H1 (cell line): Measurements from ENCODE around the gene RABEP2. TPM values are rescaled to one million over a fixed set of nuclear protein-coding genes. Genes with fewer than 3 reads are reported as not detected.

Source experiments
- ATF3 ChIP-seq: IDR thresholded peaks from 2 replicates; pipeline ENCODE4 v1.6.1; 2011; ENCODE audit warnings: low read depth, mild to moderate bottlenecking, low read length; ENCODE audit not compliant: insufficient read depth
- BRCA1 ChIP-seq: IDR thresholded peaks from 2 replicates; pipeline ENCODE4 v1.6.1; 2012; ENCODE audit warnings: low read depth, low read length, improper control_type of control experiment
- JUN ChIP-seq: IDR thresholded peaks from 2 replicates; pipeline ENCODE4 v1.6.1; 2011; ENCODE audit warnings: low read depth, mild to moderate bottlenecking, improper control_type of control experiment, low read length
- JUND ChIP-seq: IDR thresholded peaks from 2 replicates; pipeline ENCODE4 v1.6.1; 2011; ENCODE audit warnings: mild to moderate bottlenecking, improper control_type of control experiment, low read length
- polyA plus RNA-seq, 7 experiments: library from polyadenylated mRNA; depleted of rRNA in 3 of 7; stranded (reverse) in 5 of 7; unstranded in 2 of 7; fragments of >200 nt in 5 of 7; fragments of 200-250 nt in 2 of 7; gene quantifications; 1 replicate in 5 of 7; 2 replicates in 1 of 7; 4 replicates in 1 of 7; pipeline versions ENCODE4 v1.2.1 to v1.2.3, GENCODE V29; 2011 to 2013; ENCODE audit warnings: missing spikeins in 2 of 7, mixed read lengths in 2 of 7
- total RNA-seq: library from RNA; stranded (reverse); fragmentation: NEBNext Ultra II Directional; extraction: Animal tissue kit (Norgen Biotek cat#: 25700); gene quantifications from 2 replicates; pipeline ENCODE4 v1.2.1, GENCODE V29; 2021

RABEP2 gene
- total and polyA plus RNA-seq, 2 of the 8 experiments (the other 6 are each of a cell fraction or from before 2014, with no cell fraction given), result 10.4 to 14.9 TPM

DNA sequence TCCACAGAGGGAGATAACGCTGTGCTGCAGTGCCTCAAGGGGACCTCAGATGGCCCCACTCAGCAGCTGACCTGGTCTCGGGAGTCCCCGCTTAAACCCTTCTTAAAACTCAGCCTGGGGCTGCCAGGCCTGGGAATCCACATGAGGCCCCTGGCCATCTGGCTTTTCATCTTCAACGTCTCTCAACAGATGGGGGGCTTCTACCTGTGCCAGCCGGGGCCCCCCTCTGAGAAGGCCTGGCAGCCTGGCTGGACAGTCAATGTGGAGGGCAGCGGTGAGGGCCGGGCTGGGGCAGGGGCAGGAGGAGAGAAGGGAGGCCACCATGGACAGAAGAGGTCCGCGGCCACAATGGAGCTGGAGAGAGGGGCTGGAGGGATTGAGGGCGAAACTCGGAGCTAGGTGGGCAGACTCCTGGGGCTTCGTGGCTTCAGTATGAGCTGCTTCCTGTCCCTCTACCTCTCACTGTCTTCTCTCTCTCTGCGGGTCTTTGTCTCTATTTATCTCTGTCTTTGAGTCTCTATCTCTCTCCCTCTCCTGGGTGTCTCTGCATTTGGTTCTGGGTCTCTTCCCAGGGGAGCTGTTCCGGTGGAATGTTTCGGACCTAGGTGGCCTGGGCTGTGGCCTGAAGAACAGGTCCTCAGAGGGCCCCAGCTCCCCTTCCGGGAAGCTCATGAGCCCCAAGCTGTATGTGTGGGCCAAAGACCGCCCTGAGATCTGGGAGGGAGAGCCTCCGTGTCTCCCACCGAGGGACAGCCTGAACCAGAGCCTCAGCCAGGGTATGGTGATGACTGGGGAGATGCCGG, 7.5 kb upstream of the RABEP2 start (continued):
- TF ChIP-seq JUN, result no peak
- no peak for TF ChIP-seq JUND
- no peak for TF ChIP-seq BRCA1
- no peak for TF ChIP-seq ATF3
